Measurements from ENCODE around the gene SRSF3. TPM values are rescaled to one million over a fixed set of nuclear protein-coding genes. Genes with fewer than 3 reads are reported as not detected.

Gene SRSF3
- total and polyA plus RNA-seq, 2 donors (not counting 1 experiment from before 2014, with no cell fraction given) = 316 to 642 TPM

DNA sequence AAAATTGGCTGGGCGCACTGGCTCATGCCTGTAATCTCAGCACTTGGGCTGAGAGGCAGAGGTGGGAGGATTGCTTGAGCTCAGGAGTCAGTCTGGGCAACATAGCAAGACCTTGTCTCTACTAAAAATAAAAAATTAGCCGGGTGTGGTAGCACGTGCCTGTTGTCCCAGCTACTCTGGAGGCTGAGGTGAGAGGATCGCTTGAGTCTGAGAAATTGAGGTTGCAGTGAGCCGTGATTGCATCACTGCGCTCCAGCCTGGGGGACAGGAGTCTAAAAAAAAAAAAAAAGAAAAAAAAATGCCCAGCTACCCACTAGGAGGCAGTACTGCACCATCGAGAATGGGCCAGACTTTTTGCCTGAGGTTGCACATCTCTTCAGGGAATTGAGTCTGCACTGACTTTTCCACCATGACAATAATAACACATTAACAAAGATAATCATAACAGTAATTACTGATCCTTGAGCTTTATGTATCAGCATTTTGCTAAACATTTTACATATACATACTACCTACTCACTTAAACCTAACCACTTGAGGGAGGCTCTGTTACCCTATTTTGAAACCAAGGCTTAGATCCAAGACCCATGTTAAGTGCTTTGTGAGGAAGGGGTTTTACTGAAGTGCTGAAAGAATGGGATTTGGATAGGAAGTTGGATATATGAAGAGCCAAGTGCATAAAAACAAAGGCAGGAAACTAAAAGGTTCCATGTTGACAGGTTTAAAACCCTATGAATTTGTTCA lies 21.0 kb downstream of the SRSF3 start:
- H3K4me3 ChIP-seq (ENCODE audit: control extremely low read depth in 1 of 5, extremely low read depth in 1 of 5, insufficient read depth in 1 of 5, low read depth in 2 of 5, low read length in 4 of 5) = no peak overlapping the region
- peak overlapping the region; percentile 69 for H3K27ac Mint-ChIP-seq
- H3K36me3 ChIP-seq (replicated peaks in 1 of 2; ENCODE audit: control extremely low read depth in 1 of 2, control insufficient read depth in 1 of 2, extremely low read depth in 1 of 2, insufficient read depth in 2 of 2, low read length in 1 of 2) = peaks cover 5 to 31% of the 10 kb centered on the region in 2 experiments
- H3K4me1 Mint-ChIP-seq = peaks cover 19% of the 10 kb centered on the region
- no peak overlapping the region for H3K9ac ChIP-seq (ENCODE audit: low read length)
- DNase-seq = peak; percentile 82
- ATAC-seq (ENCODE audit: low read depth) = peak; percentile 81
- peaks cover 8% of the 10 kb centered on the region for H4K20me1 ChIP-seq (ENCODE audit: control insufficient read depth, insufficient read depth, low read length, poor library complexity, severe bottlenecking)
- 0% methylated on average over 1 of the region's 7 CpGs for WGBS (ENCODE audit: insufficient coverage)
- no peaks in the 10 kb centered on the region for H3K27me3 ChIP-seq (replicated peaks in 1 of 4; ENCODE audit: control extremely low read depth in 1 of 4, control insufficient read depth in 3 of 4, insufficient read depth in 4 of 4, low read length in 3 of 4)
- H3K4me1 ChIP-seq (ENCODE audit: control insufficient read depth in 2 of 2, insufficient read depth in 2 of 2, low read length in 2 of 2) = peaks cover 9 to 21% of the 10 kb centered on the region in 2 donors
- no peaks in the 10 kb centered on the region for H3K9me3 Mint-ChIP-seq (ENCODE audit: insufficient read depth)
- TF ChIP-seq CTCF (IDR thresholded peaks at IDR 0.05) = peak; percentile 84
- TF ChIP-seq EZH2 (IDR thresholded peaks at IDR 0.05; ENCODE audit: borderline replicate concordance, insufficient read depth, low read depth, low read length, poor library complexity, severe bottlenecking) = no peak
- no peak overlapping the region for H3K4me3 Mint-ChIP-seq
- H3K27me3 Mint-ChIP-seq = no peaks in the 10 kb centered on the region
- POLR2A ChIA-PET = interaction anchor here (0.6 to 2.1 kb wide), 7 partner anchors 65 to 609 kb away, joined by 3 to 13 read pairs (median 3); no protein-coding TSS in a partner anchor
- H3K79me2 ChIP-seq (ENCODE audit: control insufficient read depth, insufficient read depth, low read length) = peaks cover 19% of the 10 kb centered on the region
- H3K4me2 ChIP-seq (replicated peaks; ENCODE audit: low read depth, low read length, poor library complexity, severe bottlenecking) = no peak overlapping the region
- no peak overlapping the region for H3K27ac ChIP-seq (ENCODE audit: low read length in 2 of 2)
- H2AFZ ChIP-seq (ENCODE audit: insufficient read depth, low read depth, low read length, poor library complexity, severe bottlenecking) = no peak overlapping the region
- intact Hi-C loops (cut with micrococcal nuclease) = loop anchor here (1.0 to 10.0 kb wide), 4 partner anchors 66 to 600 kb away; no protein-coding TSS in a partner anchor
- CTCF ChIA-PET = interaction anchor here (0.6 to 9.1 kb wide), 47 partner anchors 9 to 595 kb away, joined by 3 to 215 read pairs (median 4); partner anchors contain the start of genes C6orf89, CDKN1A and SRSF3
- H3K9me3 ChIP-seq (ENCODE audit: control extremely low read depth in 1 of 3, control insufficient read depth in 2 of 3, insufficient read depth in 1 of 3, low read length in 2 of 3) = no peaks in the 10 kb centered on the region

Measured in B cell (primary cell).